GM21528 (cell line): Measurements from ENCODE around the gene FIBIN.

Experiments used
- ATAC-seq: cut with Tn5 transposase; IDR thresholded peaks from one replicate; pipeline ENCODE4 v1.9.1; 2021; ENCODE audit warnings: mild to moderate bottlenecking, moderate library complexity; ENCODE audit not compliant: unreplicated experiment, low FRiP score

Gene FIBIN

DNA sequence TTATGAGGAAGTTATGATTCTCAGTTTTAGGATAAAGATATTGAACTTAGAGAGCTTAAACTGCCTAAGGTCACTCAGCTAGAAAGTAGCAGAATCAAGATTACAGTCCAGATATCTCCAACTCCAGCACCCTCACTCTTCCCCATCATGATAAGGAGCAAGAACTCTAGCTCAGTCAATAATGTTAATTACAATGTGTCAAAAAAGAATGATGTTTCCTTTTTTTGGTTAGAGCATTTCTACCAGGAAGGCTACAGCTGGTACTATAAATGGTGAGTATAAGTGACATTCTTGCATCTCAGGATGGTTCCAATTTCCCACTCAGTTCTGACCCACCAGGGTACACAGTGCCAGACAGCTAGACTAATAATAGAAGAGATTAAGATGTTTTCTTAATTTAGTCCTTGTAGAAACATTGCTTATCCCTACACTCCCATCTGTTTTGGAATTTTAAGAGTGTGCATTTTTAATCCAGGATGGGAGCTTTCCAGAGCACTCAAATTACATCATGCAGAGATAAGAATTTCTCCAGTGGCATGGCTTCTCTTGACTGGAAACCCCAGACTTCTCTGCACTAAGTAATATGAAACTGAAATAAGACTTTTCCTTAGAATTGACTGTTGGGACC is 25.1 kb downstream of the FIBIN start:
- no peak for ATAC-seq

GRCh38 chr11:27020751-27021150 is 26.8 kb downstream of the FIBIN start:
- no peak for ATAC-seq

- no peak for ATAC-seq
These were observed 28.8 kb downstream of the FIBIN start for GRCh38 chr11:27022659-27023251.

DNA sequence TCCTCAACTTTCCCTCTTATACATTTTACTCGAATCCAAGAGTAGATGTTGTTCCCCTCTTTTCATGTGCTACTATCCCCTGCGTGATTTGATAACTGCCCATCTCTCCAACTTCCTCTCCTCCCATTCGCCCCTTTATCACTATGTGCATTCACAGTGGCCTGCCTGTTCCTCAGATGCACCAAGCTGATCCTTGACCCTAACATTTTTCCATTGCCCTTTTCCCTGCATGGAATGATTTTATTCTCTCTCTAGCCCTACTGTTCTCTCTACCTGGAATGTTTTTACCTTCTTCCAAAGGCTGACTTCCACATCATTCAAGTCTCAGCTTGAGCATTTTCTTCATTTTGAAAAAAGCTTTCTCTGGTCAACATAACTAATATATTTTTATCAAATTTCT is 31.0 kb downstream of the FIBIN start:
- no peak for ATAC-seq

GRCh38 chr11:27025312-27025955 is 31.5 kb downstream of the FIBIN start:
- no peak for ATAC-seq

- ATAC-seq = no peak
These were observed 32.2 kb downstream of the FIBIN start for GRCh38 chr11:27025957-27026733.

GRCh38 chr11:27028561-27028965 is 34.7 kb downstream of the FIBIN start:
- ATAC-seq = no peak

- ATAC-seq = no peak
These were observed 36.1 kb downstream of the FIBIN start for GRCh38 chr11:27029966-27030365.

DNA sequence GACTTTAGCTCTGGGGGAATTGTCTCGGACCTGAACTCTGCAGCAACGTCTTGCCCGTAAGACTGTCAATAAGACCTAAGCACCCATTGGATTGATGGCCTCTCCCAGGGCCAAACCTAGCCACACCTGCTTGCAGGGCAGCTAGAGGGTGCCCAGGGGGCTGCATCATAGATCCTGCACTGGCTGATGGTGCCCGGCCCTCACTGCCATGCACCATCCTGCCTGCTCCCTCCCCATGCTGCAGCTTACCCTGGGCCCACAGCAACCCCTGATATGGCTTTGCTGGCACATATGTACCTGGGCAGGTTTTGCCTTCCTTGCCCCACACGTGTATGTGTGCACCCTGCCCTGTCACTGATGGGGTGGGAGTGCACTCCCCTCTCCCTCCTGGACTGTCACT is 37.8 kb downstream of the FIBIN start:
- no peak for ATAC-seq

DNA sequence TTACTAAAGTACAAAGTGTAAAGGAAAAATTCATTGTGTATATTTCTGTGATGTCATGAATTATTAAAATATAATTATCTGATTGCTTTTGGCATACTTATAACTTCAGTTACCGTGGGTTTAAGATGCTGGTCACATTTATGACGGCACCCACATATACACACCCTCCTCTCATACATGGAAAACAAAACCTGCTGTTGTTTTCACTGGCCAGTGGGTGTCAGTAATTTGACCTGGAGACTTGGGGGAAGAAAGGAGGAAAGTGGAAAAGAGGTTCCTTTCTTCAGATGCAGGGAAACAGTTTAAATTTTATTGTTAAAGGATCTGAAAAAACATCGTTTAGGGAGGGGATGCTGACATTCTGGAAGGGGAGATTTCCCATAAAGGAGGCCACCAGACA is 46.0 kb downstream of the FIBIN start:
- ATAC-seq = no peak

- ATAC-seq = no peak
These were observed 46.6 kb downstream of the FIBIN start, which contains the start of gene BBOX1 for GRCh38 chr11:27040302-27041115. BBOX1 (plus strand) TSS chr11:27040815; CDS start chr11:27055431, 14,616 bp downstream.

- no peak for ATAC-seq
These were observed 47.4 kb downstream of the FIBIN start for GRCh38 chr11:27041141-27041899.
